ENCODE data around the gene ADGRL4.
"Not testable (repeated sequence)": the region's sequence is repeated elsewhere in the genome, so short reads cannot be mapped to it uniquely, and the experiment has no call there.

Gene ADGRL4

GRCh38 chr1:78887458-78887857 lies 119.1 kb downstream of the ADGRL4 start:
- no peak for TF ChIP-seq ZFX (IDR thresholded peaks at IDR 0.05)
- no peak for TF ChIP-seq CTCF (conservative IDR thresholded peaks at IDR 0.05)
- H3K27ac ChIP-seq = no peak overlapping the region

GRCh38 chr1:78884685-78885452 lies 121.7 kb downstream of the ADGRL4 start:
- no peak for TF ChIP-seq CTCF (conservative IDR thresholded peaks at IDR 0.05)
- TF ChIP-seq ZFX (IDR thresholded peaks at IDR 0.05) = no peak
- no peak overlapping the region for H3K27ac ChIP-seq

- H3K27ac ChIP-seq = no peak overlapping the region
- TF ChIP-seq CTCF (conservative IDR thresholded peaks at IDR 0.05) (no peak), ZFX (IDR thresholded peaks at IDR 0.05) (no peak)
Measured at GRCh38 chr1:78880223-78880622, 126.3 kb downstream of the ADGRL4 start.

GRCh38 chr1:78875986-78876385 lies 130.5 kb downstream of the ADGRL4 start:
- not testable (repeated sequence) for H3K27ac ChIP-seq

GRCh38 chr1:78872801-78873200 lies 133.7 kb downstream of the ADGRL4 start:
- H3K27ac ChIP-seq = not testable (repeated sequence)

- TF ChIP-seq CTCF (conservative IDR thresholded peaks at IDR 0.05) (no peak), ZFX (IDR thresholded peaks at IDR 0.05) (no peak)
- H3K27ac ChIP-seq = no peak overlapping the region
Measured at GRCh38 chr1:78871249-78871648, 135.3 kb downstream of the ADGRL4 start.

GRCh38 chr1:78869136-78869535 lies 137.4 kb downstream of the ADGRL4 start:
- TF ChIP-seq CTCF (conservative IDR thresholded peaks at IDR 0.05) (no peak), ZFX (IDR thresholded peaks at IDR 0.05) (no peak)
- no peak overlapping the region for H3K27ac ChIP-seq

- H3K27ac ChIP-seq = no peak overlapping the region
- TF ChIP-seq CTCF (conservative IDR thresholded peaks at IDR 0.05) (no peak), ZFX (IDR thresholded peaks at IDR 0.05) (no peak)
Measured at GRCh38 chr1:78864175-78864574, 142.4 kb downstream of the ADGRL4 start.

All from C4-2B (cell line).